Adipose tissue (tissue), 3 donors: ENCODE measurements around the gene ZNF883. TPM values are rescaled to one million over a fixed set of nuclear protein-coding genes. Genes with fewer than 3 reads are reported as not detected.
"Not testable (repeated sequence)": the region's sequence is repeated elsewhere in the genome, so short reads cannot be mapped to it uniquely, and the experiment has no call there.

Experiments
- H3K27ac ChIP-seq: one replicate; pipeline ENCODE4 v1.5.1; 2013; ENCODE audit warnings: low read depth, low read length
- whole genome bisulfite sequencing, 3 donors: extraction: QIAGEN DNeasy Blood & Tissue Kit; methylation state at CpG; one replicate each; pipeline ENCODE4 v1.1.7; 2013; 5-methylcytosine and 5-hydroxymethylcytosine counted together
- polyA plus RNA-seq, 3 donors: library from polyadenylated mRNA; stranded (reverse); fragments of 200-250 nt; gene quantifications; one replicate each; pipeline ENCODE4 v1.2.3, GENCODE V29; 2013
- donor health status: healthy with polysubstance abuse.
- donor health status: Bipolar disorder and iron deficiency.
- donor health status: healthy.

ZNF883 gene
- polyA plus RNA-seq: 1 to 10 TPM in 1 of 3 donors, under 1 TPM in 2; 0.54 to 1.2 (median 0.56) TPM

DNA sequence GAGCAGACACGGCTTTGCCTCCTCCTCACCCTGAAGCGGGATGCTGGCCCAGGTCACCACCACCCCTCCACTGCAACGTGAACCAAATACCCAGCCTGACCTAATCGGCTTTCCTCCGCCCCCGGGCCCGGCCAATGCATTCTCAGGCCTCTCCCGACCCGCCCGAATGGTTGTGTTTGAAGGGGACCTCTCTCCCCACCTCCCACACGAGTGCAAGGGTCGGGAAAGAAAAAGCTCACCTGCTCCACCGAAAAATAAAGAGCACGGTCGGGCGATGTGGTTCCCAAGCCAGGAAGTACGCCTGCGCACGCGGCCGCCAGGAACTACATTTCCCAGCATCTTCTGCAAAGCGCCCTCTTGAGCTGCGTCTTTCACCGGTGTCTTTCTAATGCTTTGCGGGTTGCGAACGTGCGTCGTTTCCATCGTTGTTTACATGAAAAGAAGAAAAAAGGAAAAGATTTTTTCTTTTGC lies at the start of gene ZNF883:
ZNF883 (minus strand) TSS at position 282 of the 471 bp plus-strand sequence.
- WGBS, 3 donors: 1 to 4% (median 2%) methylated on average over 30 of the region's 30 CpGs
- no peak within 1 kb of the TSS for H3K27ac ChIP-seq

DNA sequence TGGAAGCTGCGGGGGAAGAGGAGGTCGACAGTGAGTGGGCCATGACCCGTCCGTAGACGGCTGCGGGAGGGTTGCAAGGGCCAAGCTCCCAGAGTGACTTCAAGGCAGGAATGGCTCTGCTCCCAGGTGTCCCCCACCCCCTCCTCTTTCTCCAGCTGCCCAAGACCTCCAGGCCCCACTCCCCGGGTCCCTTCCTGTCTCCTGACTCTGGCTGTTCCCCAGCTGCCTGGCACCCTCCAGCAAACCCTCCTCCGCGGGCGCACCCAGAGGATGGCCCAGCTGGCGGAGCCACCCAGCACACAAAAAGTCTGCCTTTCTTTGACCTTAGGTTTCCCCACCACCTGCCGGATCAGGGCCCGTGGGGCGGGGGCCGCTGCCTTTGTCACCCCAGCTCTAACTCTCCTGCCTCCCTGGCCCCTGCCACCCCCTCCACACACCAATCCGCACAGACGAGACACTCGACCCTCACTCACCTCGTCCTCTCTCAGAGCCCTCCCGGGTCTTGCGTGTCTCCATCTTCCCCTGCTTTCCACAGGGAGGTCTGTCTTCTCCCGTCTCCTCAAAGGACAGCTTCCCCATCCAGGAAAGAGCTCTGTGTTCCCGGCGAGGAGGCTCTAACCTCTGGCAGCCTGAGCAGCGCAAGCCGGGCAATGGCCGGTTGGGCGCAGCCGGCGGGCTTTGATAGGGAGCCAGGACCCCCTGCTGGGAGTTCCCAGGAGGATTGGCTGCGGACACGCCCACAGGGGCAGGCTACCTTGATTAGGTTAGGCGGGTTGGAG lies 49.3 kb upstream of the ZNF883 start:
- WGBS, 3 donors: 6 to 33% (median 8%) methylated on average over 17 to 23 of the region's 33 CpGs
- not testable (repeated sequence) for H3K27ac ChIP-seq

DNA sequence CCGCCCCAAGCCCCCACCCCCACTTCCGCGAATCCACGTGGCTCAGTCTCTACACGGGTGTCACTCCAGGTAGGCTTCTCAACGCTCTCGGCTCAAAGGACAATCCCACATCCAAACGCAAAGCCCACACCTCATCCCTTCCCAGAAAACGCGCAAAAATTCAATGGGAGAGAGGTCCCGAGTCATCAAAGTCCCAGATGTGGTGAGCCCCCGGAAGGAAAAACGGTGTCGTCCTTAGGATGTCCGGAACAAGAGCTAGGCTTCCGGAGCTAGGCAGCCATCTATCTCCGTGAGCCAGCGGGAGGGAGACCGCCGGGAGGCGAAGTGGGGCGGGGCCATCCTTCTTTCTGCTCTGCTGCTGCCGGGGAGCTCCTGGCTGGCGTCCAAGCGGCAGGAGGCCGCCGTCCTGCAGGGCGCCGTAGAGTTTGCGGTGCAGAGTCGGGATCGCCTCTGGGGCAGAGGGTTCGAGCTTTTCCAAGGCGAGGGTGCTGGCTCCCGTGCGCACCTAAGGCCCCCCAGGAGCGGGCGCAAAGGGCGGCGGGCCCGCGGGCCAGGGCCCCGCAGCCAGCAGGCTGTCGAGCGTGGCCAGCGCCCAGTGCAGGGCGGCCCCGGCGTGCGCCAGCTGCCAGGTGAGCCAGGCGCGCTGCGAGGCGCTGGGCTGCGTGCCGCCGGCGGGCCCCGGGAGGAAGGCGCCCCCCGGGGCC lies 47.7 kb upstream of the ZNF883 start:
- WGBS, 3 donors: 3 to 14% (median 7%) methylated on average over 33 to 41 of the region's 61 CpGs
- H3K27ac ChIP-seq: not testable (repeated sequence)

- whole genome bisulfite sequencing, 3 donors: 22 to 51% (median 39%) methylated on average over 5 of the region's 5 CpGs
- no peak overlapping the region for H3K27ac ChIP-seq
Observed at GRCh38 chr9:113057193-113057592, 45.2 kb upstream of the ZNF883 start.

GRCh38 chr9:113056191-113057106 lies 44.5 kb upstream of the ZNF883 start, which contains the start of gene ZFP37:
Gene ZFP37 (minus strand): TSS chr9:113056724. CDS start chr9:113056688, 36 bp downstream.
- 1 to 3% (median 3%) methylated on average over 62 of the region's 62 CpGs for WGBS, 3 donors
- no peak within 1 kb of the TSS for H3K27ac ChIP-seq

DNA sequence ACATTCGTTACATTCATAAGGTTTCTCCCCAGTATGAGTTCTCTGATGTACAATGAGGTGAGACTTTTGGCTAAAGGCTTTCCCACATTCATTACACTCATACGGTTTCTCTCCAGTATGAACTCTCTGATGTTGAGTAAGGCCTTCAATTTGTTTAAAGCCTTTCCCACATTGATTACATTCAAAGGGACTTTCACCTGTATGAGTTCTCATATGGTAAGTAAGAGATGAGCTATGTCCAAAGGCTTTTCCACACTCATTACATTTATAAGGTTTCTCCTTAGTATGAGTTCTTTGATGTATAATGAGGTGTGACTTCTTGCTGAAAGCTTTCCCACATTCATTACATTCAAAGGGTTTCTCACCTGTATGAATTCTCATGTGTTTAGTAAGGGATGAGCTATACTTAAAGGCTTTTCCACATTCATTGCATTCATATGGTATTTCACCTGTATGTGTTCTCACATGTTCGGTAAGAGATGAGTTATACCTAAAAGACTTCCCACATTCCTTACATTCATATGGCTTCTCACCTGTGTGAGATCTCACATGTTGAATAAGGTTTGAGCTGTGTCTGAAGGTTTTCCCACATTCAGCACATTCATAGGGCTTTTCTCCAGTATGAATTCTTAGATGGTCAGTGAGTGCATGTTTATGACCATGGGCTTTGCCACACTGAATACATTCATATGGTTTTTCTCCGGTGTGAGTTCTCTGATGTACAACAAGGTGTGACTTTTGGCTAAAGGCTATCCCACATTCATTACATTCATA lies 31.1 kb upstream of the ZNF883 start:
- 93 to 95% (median 95%) methylated on average over 4 of the region's 4 CpGs for WGBS, 3 donors
- no peak overlapping the region for H3K27ac ChIP-seq

DNA sequence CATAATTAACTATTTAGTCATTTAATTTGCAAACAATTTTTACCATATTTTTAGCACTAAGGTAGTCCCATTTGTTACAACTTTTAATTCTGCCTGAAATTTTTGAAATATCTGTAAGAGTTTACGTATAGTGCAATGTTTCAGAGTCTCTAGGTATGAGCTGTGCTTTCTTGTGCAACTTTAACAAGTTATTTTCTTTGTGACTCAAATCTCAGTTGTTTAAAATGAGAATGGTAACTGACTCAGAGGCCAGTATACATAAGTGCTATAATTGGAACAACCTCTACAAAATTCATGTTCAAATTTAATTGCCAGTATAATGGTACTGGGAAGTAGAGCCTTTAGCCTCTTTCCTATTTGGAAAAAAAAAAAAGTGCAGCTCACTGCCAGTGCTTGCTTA lies 14.2 kb upstream of the ZNF883 start:
- no peak overlapping the region for H3K27ac ChIP-seq
- 62 to 80% (median 63%) methylated on average over 1 of the region's 1 CpG for WGBS, 3 donors

- no peak overlapping the region for H3K27ac ChIP-seq
- 88 to 96% (median 88%) methylated on average over 3 of the region's 3 CpGs for WGBS, 3 donors
Observed at GRCh38 chr9:113018247-113018646, 6.3 kb upstream of the ZNF883 start.

GRCh38 chr9:113012492-113012891 lies 500 bp upstream of the ZNF883 start:
- no peak overlapping the region for H3K27ac ChIP-seq
- 17 to 35% (median 25%) methylated on average over 9 of the region's 9 CpGs for WGBS, 3 donors

- 43 to 84% (median 67%) methylated on average over 1 of the region's 1 CpG for WGBS, 3 donors
Observed at GRCh38 chr9:113005777-113006176, 6.2 kb downstream of the ZNF883 start.

GRCh38 chr9:112997236-112997941 lies 14.6 kb downstream of the ZNF883 start:
- 94 to 95% (median 94%) methylated on average over 8 of the region's 8 CpGs for WGBS, 3 donors

More at GRCh38 chr9:113005777-113006176, 6.2 kb downstream of the ZNF883 start:
- no peak overlapping the region for H3K27ac ChIP-seq

GRCh38 chr9:112971415-112971814 lies 40.6 kb downstream of the ZNF883 start:
- H3K27ac ChIP-seq: no peak overlapping the region
- WGBS, 3 donors: 18 to 29% (median 24%) methylated on average over 5 of the region's 5 CpGs

More at GRCh38 chr9:112997236-112997941, 14.6 kb downstream of the ZNF883 start:
- no peak overlapping the region for H3K27ac ChIP-seq

GRCh38 chr9:112970939-112971338 lies 41.1 kb downstream of the ZNF883 start:
- no peak overlapping the region for H3K27ac ChIP-seq
- 44 to 65% (median 51%) methylated on average over 6 of the region's 6 CpGs for WGBS, 3 donors

GRCh38 chr9:112969730-112970129 lies 42.3 kb downstream of the ZNF883 start:
- WGBS, 3 donors: 19 to 40% (median 30%) methylated on average over 4 of the region's 4 CpGs
- H3K27ac ChIP-seq: no peak overlapping the region

DNA sequence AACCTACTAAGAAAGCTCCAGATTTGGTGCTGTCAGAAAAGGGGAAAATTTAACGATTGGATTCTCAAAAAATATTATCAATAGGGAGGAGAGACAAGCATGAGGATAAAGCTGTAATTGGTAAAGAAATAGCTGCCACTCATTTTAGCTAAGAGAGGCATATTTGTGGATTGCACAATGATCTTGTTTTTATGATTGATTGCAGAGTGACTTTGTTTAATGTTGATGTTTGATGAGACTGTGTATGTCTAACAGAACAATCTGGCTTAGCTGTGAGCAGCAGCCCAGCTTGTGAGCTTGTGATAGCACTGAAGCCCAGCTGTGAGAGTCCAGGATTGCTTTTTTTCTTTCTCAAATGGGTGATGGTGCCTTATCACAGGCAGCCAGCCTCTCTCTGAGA lies 56.4 kb downstream of the ZNF883 start:
- no peak overlapping the region for H3K27ac ChIP-seq
- 53 to 69% (median 56%) methylated on average over 1 of the region's 1 CpG for WGBS, 3 donors

GRCh38 chr9:112945620-112946208 lies 66.3 kb downstream of the ZNF883 start:
- no peak overlapping the region for H3K27ac ChIP-seq
- 26 to 35% (median 35%) methylated on average over 25 of the region's 25 CpGs for WGBS, 3 donors

DNA sequence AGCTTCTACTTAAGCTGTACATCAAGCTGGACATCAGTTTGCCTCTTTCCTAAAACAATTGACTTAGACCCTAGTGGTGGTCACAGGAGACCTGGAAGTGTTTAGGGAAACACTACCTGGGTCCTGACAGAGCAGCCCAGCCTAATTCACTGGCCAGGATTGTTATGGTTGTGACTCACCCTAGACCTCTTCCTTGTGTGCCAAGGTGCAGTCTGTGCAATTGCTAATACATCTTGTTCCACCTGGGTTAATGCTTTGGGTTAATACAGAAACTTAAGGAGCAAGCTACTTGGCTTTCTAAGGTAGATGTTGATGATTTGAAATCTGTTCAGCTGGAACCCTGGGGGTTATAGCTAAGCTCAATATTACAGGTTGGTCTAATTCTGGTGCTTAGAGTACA lies 72.6 kb downstream of the ZNF883 start:
- H3K27ac ChIP-seq: no peak overlapping the region
